SK-N-SH (cell line): Measurements from ENCODE around the gene TANC1.

Experiments used
- CTCF ChIP-seq: fragments of 200-600 bp; sonication (generic); IDR thresholded peaks from 2 replicates; pipeline ENCODE4 v1.6.1; 2017; ENCODE audit warnings: antibody characterized with exemption, mild to moderate bottlenecking, moderate library complexity
- EZH2phosphoT487 ChIP-seq: fragments of 200-600 bp; sonication (generic); IDR thresholded peaks from 2 replicates; pipeline ENCODE4 v1.6.1; 2017; ENCODE audit warnings: low read depth, mixed run types, mild to moderate bottlenecking, antibody characterized with exemption, moderate library complexity, borderline replicate concordance
- MXI1 ChIP-seq: IDR thresholded peaks from 2 replicates; pipeline ENCODE4 v1.6.1; 2012; ENCODE audit warnings: mild to moderate bottlenecking, low read depth, low read length, improper control_type of control experiment
- POLR2AphosphoS5 ChIP-seq: IDR thresholded peaks from 2 replicates; pipeline ENCODE4 v1.6.1; 2012; ENCODE audit warnings: low read depth, low read length
- RCOR1 ChIP-seq: fragments of 150-350 bp; IDR thresholded peaks from 2 replicates; pipeline ENCODE4 v1.6.1; 2017; ENCODE audit warnings: antibody characterized with exemption, low read length
- RFX5 ChIP-seq: IDR thresholded peaks from 2 replicates; pipeline ENCODE4 v1.6.1; 2012; ENCODE audit warnings: mild to moderate bottlenecking, improper control_type of control experiment, low read length
- SMC3 ChIP-seq: IDR thresholded peaks from 2 replicates; pipeline ENCODE4 v1.6.1; 2012; ENCODE audit warnings: low read depth, low read length, improper control_type of control experiment
- TAF1 ChIP-seq: IDR thresholded peaks from 2 replicates; pipeline ENCODE4 v1.6.1; 2012; ENCODE audit warnings: low read depth, mild to moderate bottlenecking, low read length, moderate library complexity, borderline replicate concordance
- TF ChIP-seq, protein P1 (sequence below): fragments of 150-350 bp; IDR thresholded peaks from 2 replicates; pipeline ENCODE4 v1.6.1; 2016; ENCODE audit warnings: mild to moderate bottlenecking, low read depth, low read length
- TF ChIP-seq, protein P2 (sequence below): IDR thresholded peaks from 2 replicates; pipeline ENCODE4 v1.6.1; 2012; ENCODE audit warnings: mild to moderate bottlenecking, low read depth, low read length, moderate library complexity

- TF ChIP-seq CTCF (no peak), POLR2AphosphoS5 (no peak), SMC3 (no peak), MXI1 (peak; percentile 48; the same call in 1 of the 2 replicates), RCOR1 (no peak), EZH2phosphoT487 (no peak), RFX5 (no peak), TAF1 (no peak)
- TF ChIP-seq, protein P1, sequence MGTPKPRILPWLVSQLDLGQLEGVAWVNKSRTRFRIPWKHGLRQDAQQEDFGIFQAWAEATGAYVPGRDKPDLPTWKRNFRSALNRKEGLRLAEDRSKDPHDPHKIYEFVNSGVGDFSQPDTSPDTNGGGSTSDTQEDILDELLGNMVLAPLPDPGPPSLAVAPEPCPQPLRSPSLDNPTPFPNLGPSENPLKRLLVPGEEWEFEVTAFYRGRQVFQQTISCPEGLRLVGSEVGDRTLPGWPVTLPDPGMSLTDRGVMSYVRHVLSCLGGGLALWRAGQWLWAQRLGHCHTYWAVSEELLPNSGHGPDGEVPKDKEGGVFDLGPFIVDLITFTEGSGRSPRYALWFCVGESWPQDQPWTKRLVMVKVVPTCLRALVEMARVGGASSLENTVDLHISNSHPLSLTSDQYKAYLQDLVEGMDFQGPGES: no peak
- TF ChIP-seq, protein P2, sequence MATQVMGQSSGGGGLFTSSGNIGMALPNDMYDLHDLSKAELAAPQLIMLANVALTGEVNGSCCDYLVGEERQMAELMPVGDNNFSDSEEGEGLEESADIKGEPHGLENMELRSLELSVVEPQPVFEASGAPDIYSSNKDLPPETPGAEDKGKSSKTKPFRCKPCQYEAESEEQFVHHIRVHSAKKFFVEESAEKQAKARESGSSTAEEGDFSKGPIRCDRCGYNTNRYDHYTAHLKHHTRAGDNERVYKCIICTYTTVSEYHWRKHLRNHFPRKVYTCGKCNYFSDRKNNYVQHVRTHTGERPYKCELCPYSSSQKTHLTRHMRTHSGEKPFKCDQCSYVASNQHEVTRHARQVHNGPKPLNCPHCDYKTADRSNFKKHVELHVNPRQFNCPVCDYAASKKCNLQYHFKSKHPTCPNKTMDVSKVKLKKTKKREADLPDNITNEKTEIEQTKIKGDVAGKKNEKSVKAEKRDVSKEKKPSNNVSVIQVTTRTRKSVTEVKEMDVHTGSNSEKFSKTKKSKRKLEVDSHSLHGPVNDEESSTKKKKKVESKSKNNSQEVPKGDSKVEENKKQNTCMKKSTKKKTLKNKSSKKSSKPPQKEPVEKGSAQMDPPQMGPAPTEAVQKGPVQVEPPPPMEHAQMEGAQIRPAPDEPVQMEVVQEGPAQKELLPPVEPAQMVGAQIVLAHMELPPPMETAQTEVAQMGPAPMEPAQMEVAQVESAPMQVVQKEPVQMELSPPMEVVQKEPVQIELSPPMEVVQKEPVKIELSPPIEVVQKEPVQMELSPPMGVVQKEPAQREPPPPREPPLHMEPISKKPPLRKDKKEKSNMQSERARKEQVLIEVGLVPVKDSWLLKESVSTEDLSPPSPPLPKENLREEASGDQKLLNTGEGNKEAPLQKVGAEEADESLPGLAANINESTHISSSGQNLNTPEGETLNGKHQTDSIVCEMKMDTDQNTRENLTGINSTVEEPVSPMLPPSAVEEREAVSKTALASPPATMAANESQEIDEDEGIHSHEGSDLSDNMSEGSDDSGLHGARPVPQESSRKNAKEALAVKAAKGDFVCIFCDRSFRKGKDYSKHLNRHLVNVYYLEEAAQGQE: no peak
Measured at GRCh38 chr2:158984604-158985135, 16.2 kb downstream of the TANC1 start.
